ENCODE results near the gene CHRD.

GRCh38 chr3:184332370-184333090 lies 47.3 kb upstream of the CHRD start:
- TF ChIP-seq, protein P1, sequence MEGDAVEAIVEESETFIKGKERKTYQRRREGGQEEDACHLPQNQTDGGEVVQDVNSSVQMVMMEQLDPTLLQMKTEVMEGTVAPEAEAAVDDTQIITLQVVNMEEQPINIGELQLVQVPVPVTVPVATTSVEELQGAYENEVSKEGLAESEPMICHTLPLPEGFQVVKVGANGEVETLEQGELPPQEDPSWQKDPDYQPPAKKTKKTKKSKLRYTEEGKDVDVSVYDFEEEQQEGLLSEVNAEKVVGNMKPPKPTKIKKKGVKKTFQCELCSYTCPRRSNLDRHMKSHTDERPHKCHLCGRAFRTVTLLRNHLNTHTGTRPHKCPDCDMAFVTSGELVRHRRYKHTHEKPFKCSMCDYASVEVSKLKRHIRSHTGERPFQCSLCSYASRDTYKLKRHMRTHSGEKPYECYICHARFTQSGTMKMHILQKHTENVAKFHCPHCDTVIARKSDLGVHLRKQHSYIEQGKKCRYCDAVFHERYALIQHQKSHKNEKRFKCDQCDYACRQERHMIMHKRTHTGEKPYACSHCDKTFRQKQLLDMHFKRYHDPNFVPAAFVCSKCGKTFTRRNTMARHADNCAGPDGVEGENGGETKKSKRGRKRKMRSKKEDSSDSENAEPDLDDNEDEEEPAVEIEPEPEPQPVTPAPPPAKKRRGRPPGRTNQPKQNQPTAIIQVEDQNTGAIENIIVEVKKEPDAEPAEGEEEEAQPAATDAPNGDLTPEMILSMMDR (IDR thresholded peaks at IDR 0.05) = no peak
- no peak for TF ChIP-seq POLR2A (IDR thresholded peaks at IDR 0.05)

Data from esophagus squamous epithelium (tissue), 4 donors.